Vagina (tissue), 2 donors: ENCODE measurements around the gene NR2F1-AS1.

ENCODE experiments used
- POLR2A ChIP-seq, 2 donors: fragments of 450-650 bp; IDR thresholded peaks; one replicate each; pipeline ENCODE4 v1.6.1; 2017; ENCODE audit warnings: antibody characterized with exemption in 2 of 2, mild to moderate bottlenecking in 2 of 2, moderate library complexity in 2 of 2
- TF ChIP-seq, protein P1 (sequence below), 3 experiments: fragments of 450-650 bp in 2 of 3; fragments of 200-600 bp in 1 of 3; sonication (generic) in 1 of 3; IDR thresholded peaks; one replicate each; pipeline ENCODE4 v1.5.1; 2017 to 2019; ENCODE audit warnings: antibody characterized with exemption in 3 of 3, mild to moderate bottlenecking in 2 of 3, moderate library complexity in 2 of 3

DNA sequence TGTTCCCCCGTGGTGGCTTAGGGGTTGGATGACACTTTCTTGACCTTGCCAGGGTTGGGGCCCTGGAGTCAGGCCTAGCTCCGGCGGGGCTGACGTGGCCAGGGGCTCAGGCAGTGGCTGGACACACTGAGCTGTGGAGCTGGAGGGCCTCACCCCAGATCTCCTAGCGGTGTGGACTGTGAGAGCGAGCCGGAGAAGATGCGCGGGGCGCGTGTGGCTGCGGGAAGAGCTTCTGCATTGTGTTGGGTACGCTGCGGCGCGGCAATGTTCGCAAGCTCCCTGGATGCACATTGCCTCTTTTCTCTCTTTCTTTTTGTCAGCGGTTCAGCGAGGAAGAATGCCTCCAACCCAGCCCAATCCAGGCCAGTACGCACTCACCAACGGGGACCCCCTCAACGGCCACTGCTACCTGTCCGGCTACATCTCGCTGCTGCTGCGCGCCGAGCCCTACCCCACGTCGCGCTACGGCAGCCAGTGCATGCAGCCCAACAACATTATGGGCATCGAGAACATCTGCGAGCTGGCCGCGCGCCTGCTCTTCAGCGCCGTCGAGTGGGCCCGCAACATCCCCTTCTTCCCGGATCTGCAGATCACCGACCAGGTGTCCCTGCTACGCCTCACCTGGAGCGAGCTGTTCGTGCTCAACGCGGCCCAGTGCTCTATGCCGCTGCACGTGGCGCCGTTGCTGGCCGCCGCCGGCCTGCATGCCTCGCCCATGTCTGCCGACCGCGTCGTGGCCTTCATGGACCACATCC is 6.8 kb upstream of the NR2F1-AS1 start:
- TF ChIP-seq, protein P1, sequence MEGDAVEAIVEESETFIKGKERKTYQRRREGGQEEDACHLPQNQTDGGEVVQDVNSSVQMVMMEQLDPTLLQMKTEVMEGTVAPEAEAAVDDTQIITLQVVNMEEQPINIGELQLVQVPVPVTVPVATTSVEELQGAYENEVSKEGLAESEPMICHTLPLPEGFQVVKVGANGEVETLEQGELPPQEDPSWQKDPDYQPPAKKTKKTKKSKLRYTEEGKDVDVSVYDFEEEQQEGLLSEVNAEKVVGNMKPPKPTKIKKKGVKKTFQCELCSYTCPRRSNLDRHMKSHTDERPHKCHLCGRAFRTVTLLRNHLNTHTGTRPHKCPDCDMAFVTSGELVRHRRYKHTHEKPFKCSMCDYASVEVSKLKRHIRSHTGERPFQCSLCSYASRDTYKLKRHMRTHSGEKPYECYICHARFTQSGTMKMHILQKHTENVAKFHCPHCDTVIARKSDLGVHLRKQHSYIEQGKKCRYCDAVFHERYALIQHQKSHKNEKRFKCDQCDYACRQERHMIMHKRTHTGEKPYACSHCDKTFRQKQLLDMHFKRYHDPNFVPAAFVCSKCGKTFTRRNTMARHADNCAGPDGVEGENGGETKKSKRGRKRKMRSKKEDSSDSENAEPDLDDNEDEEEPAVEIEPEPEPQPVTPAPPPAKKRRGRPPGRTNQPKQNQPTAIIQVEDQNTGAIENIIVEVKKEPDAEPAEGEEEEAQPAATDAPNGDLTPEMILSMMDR (IDR thresholded peaks at IDR 0.05): no peak
- no peak for TF ChIP-seq POLR2A (IDR thresholded peaks at IDR 0.05)
